NCI-H2029 treated with DMSO at 0.1 percent for 48 hours (cell line): ENCODE measurements around the gene ACTL7B.
"Not testable (repeated sequence)": the region's sequence is repeated elsewhere in the genome, so short reads cannot be mapped to it uniquely, and the experiment has no call there.

Experiments
- DNase-seq: peaks from one replicate; lab custom pipeline; 2025; lab: John Stamatoyannopoulos, UW

ACTL7B gene

DNA sequence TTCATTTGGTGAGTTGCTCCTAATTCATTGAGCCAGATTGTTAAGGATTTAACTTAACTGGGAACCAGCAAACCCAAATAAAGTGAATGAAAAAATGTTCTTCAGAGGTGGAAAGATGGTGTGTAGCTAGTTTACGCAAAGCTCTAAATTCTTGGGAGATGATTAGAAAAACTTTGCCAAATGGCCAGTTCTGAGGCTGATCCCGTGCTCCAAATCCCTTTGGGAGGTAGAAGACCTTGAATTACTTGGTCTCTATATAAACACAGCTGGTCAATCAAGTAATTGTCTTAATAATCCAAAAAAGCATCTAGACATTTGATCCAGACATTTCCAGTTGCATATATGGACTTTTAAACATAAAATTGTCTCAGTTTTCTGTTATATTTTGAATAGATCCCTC is 11.4 kb downstream of the ACTL7B start:
- no peak for DNase-seq

DNA sequence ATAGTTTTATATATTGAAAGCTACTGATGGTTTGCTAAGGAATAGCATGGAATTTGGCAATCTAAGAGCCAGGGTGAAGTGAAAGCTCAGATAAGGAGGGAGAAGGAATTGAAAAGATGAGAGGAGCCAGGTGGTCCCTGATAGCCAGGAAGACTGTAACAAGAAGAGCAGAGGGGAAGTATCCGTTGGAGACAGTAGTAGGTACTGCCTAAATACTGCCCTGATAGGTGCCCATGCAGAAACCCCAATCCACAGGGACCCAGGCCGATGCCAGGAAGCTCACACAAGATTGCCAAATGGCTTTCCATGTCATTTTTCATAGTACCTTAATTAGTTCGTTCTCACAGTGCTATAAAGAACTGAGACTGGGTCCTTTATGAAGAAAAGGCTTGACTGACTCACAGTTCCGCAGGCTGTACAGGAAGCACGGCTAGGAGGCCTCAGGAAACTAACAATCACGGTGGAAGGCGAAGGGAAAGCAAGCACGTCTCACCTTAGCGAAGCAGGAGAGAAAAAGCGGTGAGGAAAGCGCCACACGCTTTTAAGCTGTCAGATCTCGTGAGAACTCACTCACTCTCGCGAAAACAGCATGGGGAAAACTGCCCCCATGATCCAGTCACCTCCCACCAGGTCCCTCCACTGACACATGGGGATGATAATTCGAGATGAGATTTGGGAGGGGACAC is 13.0 kb downstream of the ACTL7B start:
- no peak for DNase-seq

DNA sequence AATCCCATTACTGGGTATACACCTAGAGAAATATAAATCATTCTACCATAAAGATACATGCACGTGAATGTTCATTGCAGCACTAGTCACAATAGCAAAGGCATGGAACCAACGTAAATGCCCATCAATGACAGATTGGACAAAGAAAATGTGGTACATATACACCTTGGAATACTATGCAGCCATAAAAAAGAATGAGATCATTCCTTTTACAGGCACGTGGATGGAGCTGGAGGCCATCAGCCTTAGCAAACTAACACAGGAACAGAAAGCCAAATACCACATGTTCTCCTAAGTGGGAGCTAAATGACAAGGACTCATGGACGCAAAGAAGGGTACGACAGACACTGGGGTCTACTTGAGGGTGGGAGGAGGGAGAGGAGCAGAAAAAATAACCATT is 16.2 kb downstream of the ACTL7B start:
- not testable (repeated sequence) for DNase-seq

DNA sequence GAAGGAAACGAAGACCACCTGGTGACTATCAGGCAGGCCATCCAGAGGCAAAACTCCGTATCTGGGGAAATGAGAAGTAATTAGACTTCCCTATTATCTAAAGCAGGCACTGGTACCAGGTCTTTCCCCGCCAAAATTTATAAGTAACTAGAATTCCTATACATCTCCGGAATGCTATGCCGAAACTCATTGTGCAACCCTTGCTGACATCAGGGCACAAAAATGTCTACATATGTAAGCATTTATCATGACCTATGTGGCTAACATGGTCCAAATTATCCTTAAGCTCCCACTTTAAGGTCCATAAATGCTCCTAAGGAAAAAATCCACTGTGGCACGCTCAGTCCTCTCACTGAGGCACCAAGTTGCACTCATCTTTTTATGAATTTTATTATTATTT is 17.8 kb downstream of the ACTL7B start:
- DNase-seq: no peak

DNA sequence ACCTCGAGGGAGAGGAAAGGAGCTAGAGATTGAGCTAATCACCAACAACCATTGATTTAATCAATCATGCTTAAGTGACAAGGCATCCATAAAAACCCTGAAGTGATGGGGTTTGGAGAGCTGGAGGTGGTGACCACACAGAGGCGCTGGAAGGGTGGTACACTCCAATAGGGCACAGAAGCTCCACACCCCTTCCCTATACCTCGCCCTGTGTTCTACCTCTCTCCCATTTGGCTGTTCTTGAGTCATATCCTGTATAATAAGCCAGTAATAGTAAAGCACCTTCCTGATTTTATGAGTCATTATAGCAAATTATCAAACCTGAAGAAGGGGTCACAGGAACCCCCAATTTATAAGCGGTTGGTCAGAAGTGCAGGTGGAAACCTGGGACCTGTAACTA is 18.3 kb downstream of the ACTL7B start:
- no peak for DNase-seq

DNA sequence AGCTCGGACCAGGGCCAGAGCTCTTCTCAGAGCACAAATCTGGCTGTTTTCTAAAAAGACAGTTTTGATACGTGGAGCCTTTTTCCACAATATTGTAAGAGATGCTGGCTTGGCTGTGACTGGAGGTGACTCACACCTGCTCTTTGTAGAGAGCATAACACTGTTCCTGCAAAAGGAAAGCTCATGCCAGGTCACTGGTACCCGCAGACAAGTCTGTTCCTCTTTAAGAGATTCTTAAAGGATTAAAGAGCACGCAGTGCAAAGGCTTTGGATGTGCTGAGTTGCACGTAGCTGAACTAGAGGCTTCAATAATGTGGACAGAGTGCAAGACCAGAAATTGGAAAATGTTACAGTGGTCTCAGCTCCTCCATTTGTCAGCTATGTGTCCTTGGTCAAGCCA is 19.0 kb downstream of the ACTL7B start:
- DNase-seq: no peak

DNA sequence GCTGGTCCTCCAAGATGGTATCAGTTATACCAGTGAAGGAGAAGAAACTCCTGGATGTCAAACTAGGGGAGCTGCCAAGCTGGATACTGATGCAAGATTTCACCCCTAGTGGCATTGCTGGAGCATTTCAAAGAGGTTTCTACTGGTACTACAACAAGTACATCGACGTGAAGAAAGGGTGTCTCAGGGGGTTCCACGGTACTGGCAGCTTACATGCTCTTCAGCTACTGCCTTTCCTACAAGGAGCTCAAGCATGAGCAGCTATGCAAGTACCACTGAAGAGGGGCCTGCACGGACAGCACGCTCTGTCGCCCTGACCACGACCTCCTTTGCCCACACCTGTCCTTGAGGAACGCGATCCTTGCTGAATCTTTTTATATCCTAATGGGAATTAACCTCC is 19.5 kb downstream of the ACTL7B start:
- DNase-seq: no peak

DNA sequence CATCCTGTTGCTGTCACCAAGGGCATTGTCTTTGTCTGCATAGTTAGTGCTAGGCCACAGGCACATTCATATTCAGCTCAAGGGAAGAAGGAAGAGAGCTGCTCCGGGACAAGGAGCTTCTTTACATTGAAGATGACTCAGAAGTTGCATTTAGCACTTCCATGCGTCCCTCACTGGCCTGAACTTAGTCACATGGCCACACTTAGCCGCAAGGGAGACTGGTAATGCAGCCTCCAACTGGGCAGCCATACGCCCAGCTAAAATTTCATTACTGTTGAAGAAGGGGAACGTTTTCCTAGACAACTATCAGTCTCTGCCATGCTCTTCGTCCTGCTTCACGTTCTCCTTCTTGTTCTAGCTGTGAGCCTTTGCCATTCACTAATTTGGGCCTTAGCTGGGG is 20.0 kb downstream of the ACTL7B start:
- no peak for DNase-seq

DNA sequence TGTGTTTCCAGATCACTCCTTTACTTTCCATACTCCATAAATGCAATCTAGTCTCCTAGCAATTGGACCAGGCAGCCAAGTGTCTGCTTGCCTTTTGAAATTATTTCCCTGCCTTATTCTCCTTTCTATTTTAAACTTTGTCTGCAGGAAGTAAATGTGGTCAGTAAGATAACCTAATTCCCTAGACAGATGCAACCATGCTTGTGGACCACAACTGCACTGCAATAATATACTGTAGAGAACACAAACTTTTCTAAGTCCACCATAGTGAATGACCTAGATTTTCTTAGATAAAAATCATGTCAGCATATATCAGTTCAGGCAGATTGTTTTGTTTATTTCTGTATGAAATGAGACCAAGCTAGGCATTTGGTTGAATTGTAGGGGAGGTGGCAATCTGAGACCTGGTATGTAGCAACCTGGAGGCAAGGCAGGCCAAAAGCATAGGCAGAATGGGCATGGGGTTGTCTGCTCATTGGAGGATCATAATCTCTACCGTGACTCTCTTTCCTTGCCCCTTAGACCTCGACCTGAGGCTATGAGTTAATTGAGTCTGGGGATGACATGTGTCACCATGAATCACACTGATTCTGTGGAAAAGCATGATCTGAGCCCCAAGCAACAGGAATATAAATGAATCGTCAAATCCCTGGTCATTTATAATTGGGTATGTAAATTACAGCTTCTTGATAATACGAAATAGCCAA is 20.7 kb downstream of the ACTL7B start:
- no peak for DNase-seq

DNA sequence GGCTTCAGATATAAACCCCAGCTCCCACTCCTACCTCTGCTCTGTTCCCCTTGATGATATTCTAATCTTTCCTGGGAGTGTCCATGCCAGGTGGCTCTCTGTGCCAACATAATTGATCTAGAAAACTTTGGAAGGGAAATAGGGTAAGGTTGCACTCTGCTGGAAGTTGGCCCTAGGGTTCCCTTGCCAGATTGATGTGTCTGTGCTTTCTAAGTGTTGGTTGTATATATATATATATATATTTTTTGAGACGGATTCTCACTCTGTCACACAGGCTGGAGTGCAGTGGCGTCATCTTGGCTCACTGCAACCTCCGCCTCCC is 23.6 kb downstream of the ACTL7B start:
- no peak for DNase-seq

DNA sequence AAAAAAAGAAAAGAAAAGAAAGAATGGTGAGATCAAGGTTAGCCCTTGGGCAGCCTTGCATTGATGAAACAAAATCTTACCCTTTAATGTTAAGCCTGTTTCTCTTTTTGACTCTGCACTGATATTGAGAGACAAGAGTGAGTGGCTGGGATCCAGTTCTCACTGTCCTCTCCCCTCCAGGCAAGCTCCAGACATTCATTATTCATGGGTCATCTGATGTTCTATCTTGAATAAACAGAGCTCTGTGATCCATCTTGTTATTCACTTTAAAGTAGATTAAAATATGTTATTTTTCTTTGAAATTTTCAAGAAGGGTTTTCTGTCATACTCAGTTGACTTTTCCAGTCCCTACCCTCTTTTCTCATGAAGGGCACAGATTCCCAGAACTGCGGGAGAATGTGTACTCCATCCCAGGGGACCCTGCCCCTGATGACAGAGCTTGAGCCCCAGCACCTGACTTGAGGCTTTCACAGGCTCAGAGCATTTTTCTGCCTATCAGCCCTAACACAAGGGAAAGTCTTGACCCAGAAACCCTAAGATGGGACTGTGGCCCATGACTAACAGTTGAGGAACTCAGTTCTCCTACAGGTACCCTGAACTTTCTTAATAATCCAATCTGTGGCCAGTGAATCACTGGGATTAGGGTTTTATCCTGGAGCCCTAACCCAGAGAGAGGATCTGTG is 24.1 kb downstream of the ACTL7B start:
- no peak for DNase-seq

DNA sequence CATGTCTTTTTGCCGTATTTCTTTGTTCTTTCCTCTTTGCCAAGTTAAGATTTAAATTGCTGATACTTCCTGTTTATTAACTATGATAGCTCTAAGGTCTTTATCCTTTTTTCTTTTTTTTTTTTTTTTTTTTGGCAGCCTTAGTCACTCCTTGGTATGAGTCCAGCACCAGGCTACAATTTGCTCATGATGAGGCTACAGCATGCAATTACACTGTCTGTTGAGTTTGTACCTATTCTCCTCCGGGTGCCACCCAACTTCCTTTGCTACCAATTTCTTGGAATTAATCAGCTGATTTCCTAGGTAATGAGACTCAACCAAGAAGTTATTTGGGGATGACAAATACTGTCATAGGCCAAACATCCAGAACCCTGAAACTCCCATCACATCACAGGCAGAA is 25.5 kb downstream of the ACTL7B start:
- no peak for DNase-seq

DNA sequence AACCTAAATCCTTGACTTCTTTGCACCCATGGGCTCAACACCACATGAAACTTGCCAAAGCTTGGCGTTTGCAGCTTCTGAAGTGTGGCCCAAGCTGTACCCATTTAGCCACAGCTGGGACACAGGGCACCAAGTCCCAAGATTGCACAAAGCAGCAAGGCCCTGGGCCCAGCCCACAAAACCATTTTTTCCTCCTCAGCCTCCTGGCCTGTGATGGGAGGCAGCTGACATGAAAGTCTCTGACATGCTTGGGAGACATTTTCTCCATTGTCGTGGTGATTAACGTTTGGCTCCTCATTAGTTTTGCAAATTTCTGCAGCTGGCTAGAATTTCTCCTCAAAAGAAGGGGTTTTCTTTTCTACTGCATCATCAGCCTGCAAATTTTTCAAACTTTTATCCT is 32.0 kb downstream of the ACTL7B start:
- no peak for DNase-seq

DNA sequence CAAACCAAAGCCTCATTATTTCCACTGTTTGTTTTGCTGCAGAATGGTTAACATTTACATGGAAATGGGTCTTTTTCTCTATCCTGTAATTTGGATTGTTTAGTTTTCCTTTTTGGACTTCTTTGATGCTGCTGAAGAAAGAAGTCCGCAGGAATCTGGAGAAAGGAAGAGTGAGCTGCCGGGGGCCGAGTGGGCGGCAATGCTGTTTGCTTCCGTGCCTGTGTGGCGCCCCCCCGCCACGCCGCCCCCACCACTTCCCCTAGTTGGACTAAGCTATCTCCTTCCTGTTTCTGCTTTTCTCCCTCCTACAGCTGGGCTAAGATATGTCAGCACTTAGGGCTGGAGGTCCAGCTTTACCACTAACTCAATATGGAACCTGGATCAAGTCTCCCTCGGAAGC is 39.7 kb downstream of the ACTL7B start:
- no peak for DNase-seq

DNA sequence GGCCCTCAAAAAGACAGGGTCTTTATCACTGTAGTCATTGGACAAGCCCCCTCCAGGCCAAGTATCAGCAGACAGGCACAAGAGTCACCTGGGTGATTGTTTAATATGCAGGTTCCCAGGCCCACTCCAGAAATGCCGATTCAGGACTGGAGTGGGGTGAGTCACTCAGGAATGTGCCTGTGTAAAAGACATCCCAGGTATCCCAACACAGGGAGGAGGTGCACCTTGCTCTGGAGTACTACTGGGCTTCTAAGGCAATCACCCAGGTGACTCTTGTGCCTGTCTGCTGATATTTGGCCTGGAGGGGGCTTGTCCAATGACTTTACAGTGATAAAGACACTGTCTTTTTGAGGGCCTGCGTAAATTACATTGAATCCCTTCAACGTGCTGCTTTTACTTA is 40.6 kb downstream of the ACTL7B start:
- no peak for DNase-seq

DNA sequence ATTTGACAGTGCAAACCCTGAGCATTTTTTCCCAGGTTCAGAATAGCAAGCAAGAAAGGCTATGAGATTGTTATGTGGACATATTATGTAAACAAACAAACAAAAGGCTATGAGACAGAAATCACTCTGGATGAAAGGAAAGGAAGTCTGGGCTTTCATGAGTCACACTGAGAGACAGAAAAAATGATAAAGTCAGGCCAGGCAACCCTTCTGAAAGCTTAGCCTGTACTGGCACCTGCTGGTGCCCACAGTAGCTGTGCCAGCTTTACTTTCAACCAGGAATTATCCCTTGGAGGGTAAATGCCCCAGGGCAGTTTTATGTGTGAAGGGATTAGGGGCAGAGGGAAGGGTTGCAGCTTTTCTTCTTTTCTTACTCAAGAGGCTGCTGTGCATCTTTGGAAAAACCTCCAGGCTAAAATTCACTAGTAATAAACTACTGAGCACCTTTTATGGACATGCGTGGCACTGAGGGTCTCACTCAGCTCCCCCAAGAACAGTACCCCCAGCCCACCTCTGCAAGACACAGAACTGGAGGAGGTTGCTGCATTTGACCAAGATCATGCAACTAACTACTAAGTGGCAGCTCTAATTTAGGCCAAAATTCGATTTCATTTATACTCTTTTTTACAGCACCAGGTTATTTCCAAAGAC is 41.7 kb downstream of the ACTL7B start:
- DNase-seq: peak; percentile 46

DNA sequence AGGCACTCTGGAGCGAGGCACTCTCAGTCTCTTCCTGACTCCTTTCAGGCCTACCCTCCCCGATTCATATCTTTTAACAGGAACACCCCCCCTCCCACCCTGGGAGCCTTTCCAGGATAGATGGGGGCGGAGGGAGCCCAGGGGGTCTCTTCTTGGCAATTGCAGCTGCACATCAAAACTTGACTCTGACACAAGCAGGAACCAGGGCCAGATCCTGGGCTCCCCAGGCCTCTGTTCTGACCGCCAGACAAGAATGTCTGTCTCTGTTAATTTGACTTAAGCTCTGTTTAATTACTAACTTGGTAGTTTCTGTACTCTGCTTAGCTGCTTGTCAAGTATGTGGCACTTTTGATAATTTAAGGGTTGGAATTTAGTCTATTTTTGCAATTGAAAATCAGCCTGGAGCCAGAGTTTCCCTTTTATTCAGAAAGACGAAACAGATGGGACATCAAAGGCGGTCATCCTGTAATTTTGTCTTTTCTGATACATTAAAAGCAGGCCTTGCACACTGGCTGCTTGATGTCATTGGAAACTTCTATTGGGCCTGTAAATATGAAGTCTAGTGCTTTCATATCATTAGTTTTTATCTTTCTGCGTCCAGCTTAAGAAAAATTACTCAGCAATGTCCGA is 43.3 kb downstream of the ACTL7B start:
- no peak for DNase-seq

DNA sequence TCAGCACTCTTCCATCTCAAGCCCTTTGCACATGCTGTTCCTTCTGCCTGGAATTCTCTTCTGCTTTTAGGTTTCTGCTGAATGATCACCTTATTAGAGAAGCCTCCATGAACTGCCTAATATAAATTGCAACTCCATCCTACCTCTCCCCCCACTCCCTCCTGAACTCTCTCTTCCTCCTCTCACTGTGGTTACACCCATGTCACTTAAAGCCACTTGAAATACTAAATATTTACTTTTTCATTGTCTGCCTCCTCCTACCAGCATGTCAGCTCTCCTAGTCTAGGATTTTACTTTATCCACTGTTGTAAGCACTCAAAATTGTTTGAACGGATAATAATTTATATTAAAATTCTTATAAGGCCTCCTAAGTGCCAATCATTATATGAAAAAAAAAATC is 43.8 kb downstream of the ACTL7B start:
- peak; percentile 83 for DNase-seq

DNA sequence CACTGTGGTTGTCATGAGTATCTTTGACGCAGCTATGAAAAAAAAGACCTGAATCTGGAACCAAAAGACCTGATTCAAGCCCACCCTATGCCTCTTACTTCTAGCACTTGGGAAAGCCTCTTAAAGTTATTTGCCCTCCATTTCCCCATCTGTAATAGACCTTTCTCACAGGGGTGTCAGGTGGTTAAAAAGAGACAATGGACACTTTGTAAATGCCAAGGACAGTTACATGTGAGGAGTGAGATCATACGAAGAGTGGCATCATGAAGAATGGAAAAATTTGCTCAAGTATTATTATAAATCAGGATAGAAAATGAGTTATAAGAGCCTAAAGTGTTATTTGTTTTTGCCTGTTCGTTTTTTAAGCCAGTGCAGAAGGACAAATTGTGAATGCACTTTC is 46.5 kb downstream of the ACTL7B start:
- DNase-seq: no peak
